GM19025 (cell line): ENCODE measurements around the gene MBTPS1.

Source experiments
- ATAC-seq: cut with Tn5 transposase; IDR thresholded peaks from one replicate; pipeline ENCODE4 v1.9.1; 2021; ENCODE audit warnings: mild to moderate bottlenecking, low read depth, moderate library complexity; ENCODE audit not compliant: unreplicated experiment

MBTPS1 gene

DNA sequence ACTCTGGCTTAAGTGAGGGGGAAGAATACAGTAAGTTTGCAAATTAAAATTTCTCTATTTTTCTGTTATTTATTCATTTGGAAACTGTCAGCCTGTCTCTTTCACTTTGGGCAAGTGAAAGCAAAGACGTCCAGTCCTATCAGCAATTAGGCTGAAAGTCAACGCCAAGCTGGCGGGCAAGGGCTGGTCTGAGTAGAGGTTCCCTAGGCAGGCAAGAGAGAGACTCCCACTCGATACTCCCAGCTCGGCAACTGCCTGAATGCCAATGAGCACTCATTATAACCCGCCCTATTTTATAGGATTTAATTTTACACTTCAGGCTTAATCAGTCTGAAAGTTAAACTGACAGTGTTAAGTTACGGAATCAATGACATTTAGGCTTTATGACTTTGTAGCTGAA lies 59.8 kb downstream of the MBTPS1 start:
- no peak for ATAC-seq

DNA sequence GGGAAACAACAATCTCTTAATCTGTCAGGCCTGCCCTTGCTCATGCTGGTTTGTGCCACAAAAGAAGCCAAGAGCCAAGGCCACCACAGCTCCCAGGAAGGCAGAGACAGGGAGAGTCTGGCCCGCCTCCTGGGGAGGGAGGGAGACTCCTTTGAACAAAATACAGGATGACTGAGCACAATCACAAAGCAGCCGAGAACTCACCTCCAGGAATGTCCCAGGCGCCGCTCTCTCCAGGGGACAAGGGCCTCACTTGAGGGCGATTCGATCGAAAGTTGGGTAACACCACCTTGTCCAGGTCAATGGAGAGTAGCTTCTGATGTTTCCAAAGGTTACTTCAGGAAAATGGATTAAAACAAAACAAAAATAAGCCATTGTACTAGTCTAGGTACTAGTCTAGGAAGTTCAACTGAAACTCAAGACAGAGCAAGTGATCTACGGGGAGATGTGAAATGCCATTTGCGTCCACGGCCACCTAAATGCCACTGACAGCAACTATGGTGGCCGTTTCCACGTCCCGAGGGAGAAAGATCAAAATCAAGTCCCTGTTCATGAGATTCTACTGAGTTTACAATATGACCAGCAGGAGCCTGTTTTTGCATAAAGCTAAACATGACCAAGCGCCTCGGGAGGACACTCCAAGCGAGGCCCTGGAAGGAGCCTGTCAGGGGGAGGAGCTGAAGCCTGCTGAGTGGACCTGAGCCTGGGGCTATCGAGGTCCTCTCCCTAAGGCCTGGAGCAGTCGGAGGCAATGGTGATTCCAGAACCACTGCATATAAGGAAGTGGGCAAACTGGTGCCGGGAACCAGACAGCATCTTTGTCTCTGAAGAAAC lies 60.7 kb downstream of the MBTPS1 start:
- no peak for ATAC-seq

DNA sequence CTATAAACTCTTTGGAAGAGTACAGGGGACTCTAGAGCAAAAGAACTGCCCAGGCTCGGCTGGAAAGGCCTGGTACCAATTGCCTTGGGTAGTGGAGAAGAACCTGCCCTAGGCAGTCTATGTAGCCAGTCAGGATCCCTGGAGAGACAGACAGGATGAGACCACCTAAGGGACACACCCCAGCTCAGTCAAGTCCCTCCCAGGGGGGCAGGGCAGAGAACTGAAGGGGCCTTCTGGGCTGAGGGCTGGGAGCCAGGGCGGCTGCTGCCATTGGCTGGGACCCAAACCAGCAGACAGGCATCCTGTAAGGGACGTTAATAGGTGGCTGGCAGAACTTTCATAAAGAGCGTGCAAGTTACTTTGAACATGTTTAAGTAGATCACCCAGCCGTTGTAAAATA lies 61.4 kb downstream of the MBTPS1 start:
- no peak for ATAC-seq

DNA sequence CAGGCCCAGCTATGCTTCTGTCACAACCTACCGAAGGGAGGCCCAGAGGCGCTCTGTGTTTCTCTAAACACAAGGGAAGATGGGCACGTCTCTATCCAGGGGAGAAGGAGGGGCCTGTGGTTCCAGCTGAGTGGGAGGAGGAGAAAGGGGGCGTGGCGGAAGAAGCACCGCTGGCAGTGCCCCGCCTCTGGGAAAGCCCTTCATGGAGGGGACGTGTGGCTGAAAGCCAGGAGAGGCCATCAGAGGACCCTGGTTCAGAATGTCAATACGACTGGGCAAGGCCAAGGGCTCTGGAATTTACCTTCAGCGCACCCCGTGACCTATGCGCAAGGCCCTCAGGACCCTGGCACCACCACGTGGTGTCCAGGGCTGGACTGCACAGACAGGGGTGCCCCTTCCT lies 61.8 kb downstream of the MBTPS1 start:
- no peak for ATAC-seq

GRCh38 chr16:84054271-84054670 lies 62.5 kb downstream of the MBTPS1 start:
- no peak for ATAC-seq

GRCh38 chr16:84053237-84053636 lies 63.5 kb downstream of the MBTPS1 start:
- no peak for ATAC-seq

GRCh38 chr16:84052071-84052622 lies 64.6 kb downstream of the MBTPS1 start:
- ATAC-seq = no peak

DNA sequence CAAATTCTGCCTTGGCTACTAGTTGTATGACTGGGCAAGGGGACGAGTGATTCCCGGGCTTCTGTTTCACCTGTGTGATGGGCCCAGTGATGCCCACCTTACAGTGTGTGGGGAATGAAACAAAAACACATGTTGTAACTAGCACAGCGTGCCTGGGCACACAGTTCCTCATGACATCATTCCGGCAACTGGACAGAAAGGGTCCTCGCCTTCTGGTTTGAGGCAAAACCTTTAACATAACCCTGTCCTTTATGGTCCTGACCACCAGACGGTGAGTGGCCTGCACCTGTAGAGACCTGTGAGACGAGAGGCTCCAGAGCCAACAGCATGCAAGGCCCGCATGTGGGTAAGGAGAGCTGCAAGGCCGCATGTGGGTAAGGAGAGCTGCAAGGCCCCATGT lies 66.4 kb downstream of the MBTPS1 start:
- no peak for ATAC-seq

GRCh38 chr16:84049403-84050060 lies 67.2 kb downstream of the MBTPS1 start:
- no peak for ATAC-seq

GRCh38 chr16:84048871-84049270 lies 67.9 kb downstream of the MBTPS1 start:
- no peak for ATAC-seq

- no peak for ATAC-seq
Observed at GRCh38 chr16:84048270-84048669, 68.5 kb downstream of the MBTPS1 start.

DNA sequence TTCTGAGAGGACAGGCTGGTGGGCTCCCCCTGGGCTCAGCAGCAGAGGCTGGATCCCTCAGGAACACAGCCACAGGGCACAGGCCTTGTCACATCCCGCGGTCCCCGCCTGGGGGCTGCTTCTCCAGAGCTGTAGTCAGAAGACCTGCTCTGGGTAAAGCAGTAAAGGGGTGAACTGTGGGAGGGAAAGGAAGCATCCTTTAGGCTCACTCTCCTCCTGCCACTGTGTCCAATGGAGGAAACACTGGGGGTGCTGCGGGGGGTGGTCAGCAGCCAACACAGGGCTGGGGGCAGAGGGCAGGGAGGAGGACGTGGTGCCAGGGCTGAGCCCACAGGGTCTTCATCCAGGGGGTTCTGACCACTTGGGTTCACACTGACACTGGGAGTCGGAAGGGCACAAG lies 69.1 kb downstream of the MBTPS1 start:
- ATAC-seq = no peak

DNA sequence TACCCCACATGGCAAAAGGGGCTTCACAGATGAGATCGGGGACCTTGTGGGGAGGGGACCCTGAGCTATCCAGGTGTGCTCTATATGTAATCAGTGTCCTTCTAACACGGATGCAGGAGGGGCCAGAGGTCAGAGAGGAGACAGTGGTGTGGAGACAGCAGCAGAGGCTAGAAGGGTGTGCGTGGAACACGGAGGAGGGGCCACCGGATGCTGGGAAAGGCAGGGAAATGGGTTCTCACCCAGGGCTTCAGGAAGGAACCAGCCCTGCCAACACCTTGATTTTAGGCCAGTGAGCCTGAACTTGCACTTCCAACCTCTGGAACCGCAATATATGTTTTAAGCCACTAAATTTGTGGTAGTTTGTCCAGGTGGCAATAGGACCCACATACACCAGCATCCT lies 69.5 kb downstream of the MBTPS1 start:
- no peak for ATAC-seq

GRCh38 chr16:84045818-84046470 lies 70.8 kb downstream of the MBTPS1 start:
- ATAC-seq = no peak

- ATAC-seq = no peak
Observed at GRCh38 chr16:84045001-84045817, 71.5 kb downstream of the MBTPS1 start.

DNA sequence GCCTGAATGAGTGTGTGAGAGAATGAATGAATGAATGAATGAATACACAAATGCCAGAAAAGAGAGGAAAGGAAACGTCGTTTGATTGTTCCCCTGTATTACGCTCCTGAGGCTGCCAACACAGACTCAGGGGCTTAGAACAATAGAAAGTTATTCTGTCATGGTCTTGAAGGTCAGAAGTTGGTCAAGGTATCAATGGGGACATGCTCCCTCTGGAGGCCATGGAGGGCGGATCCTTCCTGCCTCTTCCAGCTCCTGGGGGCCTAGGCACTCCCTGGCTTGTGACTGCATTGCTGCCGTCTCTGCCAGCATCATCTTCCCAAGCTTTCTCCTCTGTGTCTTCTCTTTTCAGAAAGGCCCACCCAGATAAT lies 72.6 kb downstream of the MBTPS1 start:
- ATAC-seq = no peak

DNA sequence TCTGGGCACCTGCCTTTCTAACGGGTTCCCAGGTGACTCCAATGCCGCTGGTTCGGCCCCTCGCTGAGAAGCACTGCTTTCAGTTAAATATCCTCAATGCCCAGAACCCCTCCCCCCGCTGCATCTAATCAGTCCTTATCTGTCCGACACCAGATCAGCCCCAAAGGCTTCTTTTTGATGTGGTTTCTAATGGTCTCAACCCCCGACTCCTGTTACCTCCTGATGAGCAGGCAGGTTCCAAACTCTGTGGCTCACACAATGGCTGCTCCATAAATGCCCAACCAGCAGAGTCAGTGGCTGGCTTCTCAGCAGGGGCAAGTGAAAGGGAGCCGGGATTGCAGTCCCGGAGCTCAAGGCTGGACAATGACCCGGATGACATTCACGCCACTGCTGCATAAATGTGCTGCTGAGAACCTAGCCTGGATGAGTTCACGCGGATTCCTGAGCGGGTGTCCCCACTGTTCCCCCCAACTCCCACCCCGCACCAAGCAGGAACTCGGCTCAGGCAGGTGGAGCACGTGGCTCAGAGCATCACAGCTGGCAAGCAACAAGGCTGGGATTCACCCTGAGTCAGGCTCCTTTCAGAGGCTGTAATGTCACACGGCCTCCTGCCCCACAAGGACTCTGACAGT lies 73.1 kb downstream of the MBTPS1 start:
- ATAC-seq = no peak

- ATAC-seq = no peak
Observed at GRCh38 chr16:84042879-84043485, 73.8 kb downstream of the MBTPS1 start.

DNA sequence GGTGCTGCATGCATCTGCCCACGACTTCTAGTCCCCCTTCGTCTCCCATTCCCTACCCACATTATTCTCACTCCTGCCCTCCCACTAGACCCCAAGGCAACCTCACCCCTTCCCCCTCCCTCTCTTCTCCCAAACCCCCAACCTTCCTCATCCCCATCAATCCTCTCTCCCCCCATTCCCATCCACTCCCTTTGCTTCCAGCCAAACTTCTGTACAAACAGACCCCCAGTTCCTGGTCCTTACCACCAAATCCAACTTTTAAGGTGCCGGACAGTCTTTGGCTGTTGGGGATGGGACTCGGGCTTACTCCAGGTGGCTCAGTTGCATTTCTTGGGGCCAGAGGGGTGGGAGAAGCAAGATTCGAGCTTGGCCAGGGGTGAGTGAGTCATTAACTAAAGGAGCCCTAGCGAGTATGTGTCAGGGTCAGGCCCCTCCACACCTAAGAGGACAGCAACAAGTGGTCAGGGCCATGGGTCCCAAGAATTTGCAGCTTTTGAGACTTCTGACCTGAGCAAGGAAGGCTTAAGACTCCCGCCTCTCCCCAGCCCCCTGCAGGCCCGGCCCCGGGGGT lies 74.3 kb downstream of the MBTPS1 start, which contains the start of gene SLC38A8:
Gene SLC38A8, minus strand, starts transcription at position 488 of the 571 bp plus-strand sequence. CDS start 638 bp downstream, outside the sequence.
- ATAC-seq = no peak
